Ishikawa (cell line): Measurements from ENCODE around the gene NEUROD2.

ENCODE experiments used
- CEBPB ChIP-seq: IDR thresholded peaks from 2 replicates; pipeline ENCODE4 v1.6.1; 2012
- CREB1 ChIP-seq: IDR thresholded peaks from 2 replicates; pipeline ENCODE4 v1.6.1; 2012; ENCODE audit warnings: low read depth
- EGR1 ChIP-seq: IDR thresholded peaks from 2 replicates; pipeline ENCODE4 v1.6.1; 2012
- EP300 ChIP-seq: IDR thresholded peaks from 2 replicates; pipeline ENCODE4 v1.6.1; 2012; ENCODE audit warnings: borderline replicate concordance
- FOXM1 ChIP-seq: IDR thresholded peaks from 2 replicates; pipeline ENCODE4 v1.6.1; 2012; ENCODE audit warnings: low read depth, borderline replicate concordance
- MAX ChIP-seq: IDR thresholded peaks from 2 replicates; pipeline ENCODE4 v1.6.1; 2012
- NFIC ChIP-seq: IDR thresholded peaks from 2 replicates; pipeline ENCODE4 v1.6.1; 2012
- RAD21 ChIP-seq: IDR thresholded peaks from 2 replicates; pipeline ENCODE4 v1.6.1; 2012; ENCODE audit warnings: low read depth
- TAF1 ChIP-seq: IDR thresholded peaks from 2 replicates; pipeline ENCODE4 v1.6.1; 2012; ENCODE audit warnings: low read depth, mild to moderate bottlenecking
- TCF12 ChIP-seq: IDR thresholded peaks from 2 replicates; pipeline ENCODE4 v1.6.1; 2012; ENCODE audit warnings: low read depth
- TEAD4 ChIP-seq: IDR thresholded peaks from 2 replicates; pipeline ENCODE4 v1.6.1; 2012
- YY1 ChIP-seq: IDR thresholded peaks from 2 replicates; pipeline ENCODE4 v1.6.1; 2012; ENCODE audit warnings: low read depth
- ZBTB7A ChIP-seq: IDR thresholded peaks from 2 replicates; pipeline ENCODE4 v1.6.1; 2012; ENCODE audit warnings: low read depth
- TF ChIP-seq, protein P1 (sequence below): IDR thresholded peaks from 2 replicates; pipeline ENCODE4 v1.6.1; 2012
- TF ChIP-seq, protein P2 (sequence below): IDR thresholded peaks from 2 replicates; pipeline ENCODE4 v1.6.1; 2012; ENCODE audit warnings: low read depth, mild to moderate bottlenecking

Gene NEUROD2

DNA sequence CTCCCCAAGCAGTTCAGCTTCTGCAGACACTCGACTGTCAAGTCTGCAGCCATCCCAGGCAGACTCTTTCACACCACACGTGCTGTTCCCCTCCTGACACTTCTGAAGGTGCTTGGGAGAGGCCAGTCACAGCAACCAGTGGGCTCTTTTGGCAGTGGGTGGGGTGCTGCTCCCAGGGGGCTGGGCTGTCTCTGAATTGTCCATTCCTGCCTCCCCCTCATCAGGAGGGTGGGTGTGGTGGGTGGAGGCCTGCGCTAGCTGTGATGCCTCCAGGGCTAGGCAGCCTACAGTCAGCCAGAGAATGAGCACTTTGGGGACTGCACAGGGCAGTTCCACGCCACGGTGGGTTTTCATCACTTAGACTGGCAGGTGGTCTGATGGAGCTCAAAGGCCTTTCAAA is 39.5 kb upstream of the NEUROD2 start:
- TF ChIP-seq NFIC (no peak), EP300 (no peak), ZBTB7A (no peak), CREB1 (no peak), TEAD4 (no peak), TCF12 (no peak), YY1 (no peak), CEBPB (no peak), MAX (no peak), EGR1 (no peak), FOXM1 (no peak), RAD21 (no peak), TAF1 (no peak)
- TF ChIP-seq, protein P1, sequence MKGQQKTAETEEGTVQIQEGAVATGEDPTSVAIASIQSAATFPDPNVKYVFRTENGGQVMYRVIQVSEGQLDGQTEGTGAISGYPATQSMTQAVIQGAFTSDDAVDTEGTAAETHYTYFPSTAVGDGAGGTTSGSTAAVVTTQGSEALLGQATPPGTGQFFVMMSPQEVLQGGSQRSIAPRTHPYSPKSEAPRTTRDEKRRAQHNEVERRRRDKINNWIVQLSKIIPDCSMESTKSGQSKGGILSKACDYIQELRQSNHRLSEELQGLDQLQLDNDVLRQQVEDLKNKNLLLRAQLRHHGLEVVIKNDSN: no peak
- TF ChIP-seq, protein P2, sequence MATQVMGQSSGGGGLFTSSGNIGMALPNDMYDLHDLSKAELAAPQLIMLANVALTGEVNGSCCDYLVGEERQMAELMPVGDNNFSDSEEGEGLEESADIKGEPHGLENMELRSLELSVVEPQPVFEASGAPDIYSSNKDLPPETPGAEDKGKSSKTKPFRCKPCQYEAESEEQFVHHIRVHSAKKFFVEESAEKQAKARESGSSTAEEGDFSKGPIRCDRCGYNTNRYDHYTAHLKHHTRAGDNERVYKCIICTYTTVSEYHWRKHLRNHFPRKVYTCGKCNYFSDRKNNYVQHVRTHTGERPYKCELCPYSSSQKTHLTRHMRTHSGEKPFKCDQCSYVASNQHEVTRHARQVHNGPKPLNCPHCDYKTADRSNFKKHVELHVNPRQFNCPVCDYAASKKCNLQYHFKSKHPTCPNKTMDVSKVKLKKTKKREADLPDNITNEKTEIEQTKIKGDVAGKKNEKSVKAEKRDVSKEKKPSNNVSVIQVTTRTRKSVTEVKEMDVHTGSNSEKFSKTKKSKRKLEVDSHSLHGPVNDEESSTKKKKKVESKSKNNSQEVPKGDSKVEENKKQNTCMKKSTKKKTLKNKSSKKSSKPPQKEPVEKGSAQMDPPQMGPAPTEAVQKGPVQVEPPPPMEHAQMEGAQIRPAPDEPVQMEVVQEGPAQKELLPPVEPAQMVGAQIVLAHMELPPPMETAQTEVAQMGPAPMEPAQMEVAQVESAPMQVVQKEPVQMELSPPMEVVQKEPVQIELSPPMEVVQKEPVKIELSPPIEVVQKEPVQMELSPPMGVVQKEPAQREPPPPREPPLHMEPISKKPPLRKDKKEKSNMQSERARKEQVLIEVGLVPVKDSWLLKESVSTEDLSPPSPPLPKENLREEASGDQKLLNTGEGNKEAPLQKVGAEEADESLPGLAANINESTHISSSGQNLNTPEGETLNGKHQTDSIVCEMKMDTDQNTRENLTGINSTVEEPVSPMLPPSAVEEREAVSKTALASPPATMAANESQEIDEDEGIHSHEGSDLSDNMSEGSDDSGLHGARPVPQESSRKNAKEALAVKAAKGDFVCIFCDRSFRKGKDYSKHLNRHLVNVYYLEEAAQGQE: no peak

DNA sequence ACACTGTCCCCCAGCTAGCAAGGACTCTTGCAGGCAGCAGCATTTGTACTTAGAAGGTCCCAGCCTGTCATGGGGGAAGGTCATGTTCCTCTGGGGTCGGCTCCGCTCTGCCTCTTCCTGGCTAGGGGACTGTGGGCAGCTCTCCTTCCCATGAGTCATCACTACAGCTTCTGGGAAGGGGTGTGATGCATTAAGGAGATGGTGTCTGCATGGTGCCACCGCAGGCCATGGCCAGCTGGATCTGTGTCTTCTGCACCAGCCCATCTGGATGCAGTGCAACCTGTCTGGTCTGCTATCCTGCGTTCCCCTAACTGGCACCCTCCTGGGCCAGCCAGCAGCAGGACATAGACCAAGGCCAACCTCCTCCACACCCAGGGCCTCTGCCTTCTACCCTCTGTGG is 35.6 kb upstream of the NEUROD2 start:
- TF ChIP-seq YY1: no peak
- TF ChIP-seq ZBTB7A: no peak
- TF ChIP-seq TEAD4: no peak

GRCh38 chr17:39642291-39643074 is 34.8 kb upstream of the NEUROD2 start:
- TF ChIP-seq ZBTB7A (no peak), TAF1 (no peak), CEBPB (no peak), YY1 (no peak), RAD21 (no peak), TEAD4 (no peak), EP300 (no peak), TCF12 (no peak), FOXM1 (no peak), CREB1 (no peak), EGR1 (no peak), NFIC (no peak), MAX (no peak)
- TF ChIP-seq, protein P2: no peak
- TF ChIP-seq, protein P1: no peak

DNA sequence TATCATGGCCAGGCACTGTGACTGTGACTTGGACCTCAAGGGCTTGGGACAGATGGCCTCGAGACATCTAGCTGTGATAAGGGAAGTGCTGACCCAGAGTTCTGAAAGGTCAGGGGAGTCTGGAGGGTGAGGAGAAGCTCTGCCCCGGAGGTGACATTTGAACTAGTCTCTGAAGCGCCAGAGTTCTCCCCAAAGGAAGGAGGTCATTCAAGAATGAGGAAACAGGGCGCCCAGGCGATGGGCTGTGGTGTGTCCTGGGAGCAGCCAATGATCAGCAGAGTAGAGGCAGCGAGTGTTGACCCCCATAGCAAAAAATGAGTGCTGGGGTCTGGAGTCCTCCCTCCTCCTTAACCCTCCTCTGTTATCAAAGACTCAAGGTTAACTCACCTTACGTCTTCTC is 34.2 kb upstream of the NEUROD2 start:
- no peak for TF ChIP-seq MAX
- no peak for TF ChIP-seq NFIC
- TF ChIP-seq TEAD4: no peak
- TF ChIP-seq, protein P1: no peak
- TF ChIP-seq ZBTB7A: no peak
- TF ChIP-seq, protein P2: no peak
- no peak for TF ChIP-seq RAD21
- TF ChIP-seq EP300: no peak
- TF ChIP-seq CEBPB: no peak
- TF ChIP-seq CREB1: no peak
- TF ChIP-seq EGR1: no peak
- no peak for TF ChIP-seq TCF12
- TF ChIP-seq TAF1: no peak
